ENCODE data around the gene XCR1.

Gene XCR1

DNA sequence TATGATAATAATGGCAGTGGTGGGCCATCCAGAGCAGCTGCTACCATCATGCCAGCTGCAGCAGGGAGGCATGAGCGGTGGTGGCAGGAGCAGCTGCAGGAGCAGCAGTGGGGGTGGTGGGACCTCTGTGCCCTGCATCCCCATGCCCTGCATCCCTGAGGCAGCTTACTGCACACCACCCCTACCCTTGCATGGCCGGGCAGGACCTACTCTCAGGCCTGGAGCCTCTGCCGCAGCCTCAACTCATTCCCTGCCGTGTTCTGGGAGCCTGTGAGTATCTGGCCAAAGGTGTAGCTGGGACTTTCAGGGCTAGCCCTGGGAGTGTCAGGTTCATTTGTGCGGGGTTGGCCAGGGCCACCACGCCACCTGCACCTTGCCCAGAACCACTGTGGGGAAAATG, 3.3 kb upstream of the XCR1 start:
- in situ Hi-C loops (cut with HindIII; ENCODE audit: low sequenced_read_pairs): no loop called here
- no peak for DNase-seq (ENCODE audit: low read depth, low spot score)
- no peak overlapping the region for H3K4me3 ChIP-seq (ENCODE audit: low read depth, low read length)
- TF ChIP-seq, protein P1, sequence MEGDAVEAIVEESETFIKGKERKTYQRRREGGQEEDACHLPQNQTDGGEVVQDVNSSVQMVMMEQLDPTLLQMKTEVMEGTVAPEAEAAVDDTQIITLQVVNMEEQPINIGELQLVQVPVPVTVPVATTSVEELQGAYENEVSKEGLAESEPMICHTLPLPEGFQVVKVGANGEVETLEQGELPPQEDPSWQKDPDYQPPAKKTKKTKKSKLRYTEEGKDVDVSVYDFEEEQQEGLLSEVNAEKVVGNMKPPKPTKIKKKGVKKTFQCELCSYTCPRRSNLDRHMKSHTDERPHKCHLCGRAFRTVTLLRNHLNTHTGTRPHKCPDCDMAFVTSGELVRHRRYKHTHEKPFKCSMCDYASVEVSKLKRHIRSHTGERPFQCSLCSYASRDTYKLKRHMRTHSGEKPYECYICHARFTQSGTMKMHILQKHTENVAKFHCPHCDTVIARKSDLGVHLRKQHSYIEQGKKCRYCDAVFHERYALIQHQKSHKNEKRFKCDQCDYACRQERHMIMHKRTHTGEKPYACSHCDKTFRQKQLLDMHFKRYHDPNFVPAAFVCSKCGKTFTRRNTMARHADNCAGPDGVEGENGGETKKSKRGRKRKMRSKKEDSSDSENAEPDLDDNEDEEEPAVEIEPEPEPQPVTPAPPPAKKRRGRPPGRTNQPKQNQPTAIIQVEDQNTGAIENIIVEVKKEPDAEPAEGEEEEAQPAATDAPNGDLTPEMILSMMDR (IDR thresholded peaks at IDR 0.05; ENCODE audit: low read depth, low read length): no peak

DNA sequence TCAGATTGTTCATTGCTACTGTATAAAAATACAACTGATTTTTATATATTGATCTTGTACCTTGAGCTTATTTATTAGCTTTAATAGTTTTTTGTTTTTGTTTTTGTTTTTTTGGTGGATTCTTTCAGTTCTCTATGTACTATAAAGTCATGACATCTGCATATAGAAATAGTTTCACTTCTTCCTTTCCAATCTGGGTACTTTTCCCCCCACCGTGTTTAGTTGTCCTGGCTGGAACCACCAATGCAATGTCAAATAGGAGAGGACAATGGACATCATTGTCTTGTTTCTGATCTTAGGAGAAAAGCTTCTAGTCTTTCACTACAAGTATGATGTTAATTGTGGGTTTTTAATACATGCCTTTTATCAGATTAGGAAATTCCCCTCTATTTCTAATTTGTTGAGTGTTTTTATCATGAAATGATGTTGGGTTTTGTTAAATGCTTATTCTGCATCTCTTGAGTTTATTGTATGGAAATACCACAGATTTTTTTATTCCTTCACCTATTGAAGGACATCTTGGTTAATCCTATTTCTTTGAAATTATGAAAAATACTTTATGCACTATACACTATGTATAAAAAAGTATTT, 2.8 kb upstream of the XCR1 start:
- H3K4me3 ChIP-seq (ENCODE audit: low read depth, low read length): no peak overlapping the region
- in situ Hi-C loops (cut with HindIII; ENCODE audit: low sequenced_read_pairs): no loop called here
- TF ChIP-seq, protein P1 (IDR thresholded peaks at IDR 0.05; ENCODE audit: low read depth, low read length): no peak
- DNase-seq (ENCODE audit: low read depth, low spot score): no peak

DNA sequence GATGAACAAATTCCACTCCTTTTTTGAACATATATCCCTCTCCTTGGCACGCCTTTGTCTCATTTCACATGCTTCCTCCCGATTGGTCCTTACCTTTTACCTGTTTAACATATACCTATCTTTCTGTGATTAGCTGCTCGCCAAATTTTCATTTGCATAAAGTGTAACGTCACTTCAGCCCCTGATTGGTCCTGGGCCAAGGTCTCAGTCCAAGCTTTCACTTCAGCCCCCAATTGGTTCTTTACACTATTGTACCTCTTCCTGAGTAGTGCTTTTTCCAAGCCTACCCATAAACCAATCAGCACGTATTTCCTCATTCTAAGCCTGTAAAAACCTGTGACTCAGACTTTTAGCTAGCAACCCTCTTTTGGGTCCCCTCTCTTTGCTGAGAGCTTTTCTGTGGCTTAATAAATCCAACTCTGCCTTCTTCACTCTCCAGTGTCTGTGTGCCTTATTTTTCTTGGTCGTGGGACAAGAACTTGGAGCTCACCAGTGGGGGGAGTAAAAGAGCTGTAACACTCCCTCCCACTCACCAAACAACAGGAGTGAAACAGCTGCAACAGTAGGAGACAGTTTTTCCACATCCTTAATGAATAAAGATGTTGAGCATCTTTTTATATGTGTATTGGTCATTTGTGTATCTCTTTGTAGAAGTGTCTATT, 584 bp upstream of the XCR1 start:
- H3K4me3 ChIP-seq (ENCODE audit: low read depth, low read length): no peak overlapping the region
- no peak for DNase-seq (ENCODE audit: low read depth, low spot score)

DNA sequence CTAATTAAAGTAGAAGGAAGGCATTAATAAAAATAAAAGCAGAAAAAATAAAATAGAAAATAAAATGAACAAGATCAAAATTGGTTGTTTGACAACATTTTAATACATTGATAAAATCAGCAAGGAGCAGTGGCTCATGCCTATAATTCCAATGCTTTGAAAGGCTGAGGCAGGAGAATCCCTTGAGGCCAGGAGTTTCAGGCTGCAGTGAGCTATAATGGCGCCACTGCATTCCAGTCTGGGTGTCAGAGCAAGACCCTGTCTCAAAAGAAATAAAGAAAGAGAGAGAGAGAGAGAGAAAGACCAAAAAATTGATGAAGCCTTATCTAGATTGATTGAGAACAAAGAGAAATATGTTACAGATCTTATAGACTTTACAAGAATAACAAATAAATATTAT, 2.1 kb downstream of the XCR1 start:
- no peak overlapping the region for H3K4me3 ChIP-seq (ENCODE audit: low read depth, low read length)
- TF ChIP-seq, protein P1 (IDR thresholded peaks at IDR 0.05; ENCODE audit: low read depth, low read length): no peak
- in situ Hi-C loops (cut with HindIII; ENCODE audit: low sequenced_read_pairs): no loop called here
- no peak for DNase-seq (ENCODE audit: low read depth, low spot score)

More for the DNA sequence above, 584 bp upstream of the XCR1 start:
- in situ Hi-C loops (cut with HindIII; ENCODE audit: low sequenced_read_pairs): no loop called here
- TF ChIP-seq, protein P1 (IDR thresholded peaks at IDR 0.05; ENCODE audit: low read depth, low read length): no peak

DNA sequence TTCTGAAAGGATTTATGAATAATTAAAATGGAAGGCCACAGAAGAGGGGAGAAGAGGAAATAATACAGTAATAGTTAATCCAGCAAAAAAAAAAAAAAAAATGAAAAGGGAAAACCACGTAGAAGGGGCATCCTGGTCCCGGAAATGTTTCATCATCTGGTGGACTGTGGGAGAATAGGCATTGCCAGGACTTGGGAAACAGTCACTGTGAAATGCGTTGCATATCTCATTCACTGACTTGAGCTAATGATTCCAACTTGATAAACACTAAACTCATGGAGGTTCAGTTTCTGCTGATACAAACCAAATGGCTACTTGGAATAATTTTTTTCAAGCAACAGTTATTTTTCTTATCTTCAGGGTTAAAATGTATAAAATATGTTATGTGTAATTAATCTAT, 3.2 kb downstream of the XCR1 start:
- no peak for DNase-seq (ENCODE audit: low read depth, low spot score)
- TF ChIP-seq, protein P1 (IDR thresholded peaks at IDR 0.05; ENCODE audit: low read depth, low read length): no peak
- in situ Hi-C loops (cut with HindIII; ENCODE audit: low sequenced_read_pairs): no loop called here
- H3K4me3 ChIP-seq (ENCODE audit: low read depth, low read length): no peak overlapping the region

DNA sequence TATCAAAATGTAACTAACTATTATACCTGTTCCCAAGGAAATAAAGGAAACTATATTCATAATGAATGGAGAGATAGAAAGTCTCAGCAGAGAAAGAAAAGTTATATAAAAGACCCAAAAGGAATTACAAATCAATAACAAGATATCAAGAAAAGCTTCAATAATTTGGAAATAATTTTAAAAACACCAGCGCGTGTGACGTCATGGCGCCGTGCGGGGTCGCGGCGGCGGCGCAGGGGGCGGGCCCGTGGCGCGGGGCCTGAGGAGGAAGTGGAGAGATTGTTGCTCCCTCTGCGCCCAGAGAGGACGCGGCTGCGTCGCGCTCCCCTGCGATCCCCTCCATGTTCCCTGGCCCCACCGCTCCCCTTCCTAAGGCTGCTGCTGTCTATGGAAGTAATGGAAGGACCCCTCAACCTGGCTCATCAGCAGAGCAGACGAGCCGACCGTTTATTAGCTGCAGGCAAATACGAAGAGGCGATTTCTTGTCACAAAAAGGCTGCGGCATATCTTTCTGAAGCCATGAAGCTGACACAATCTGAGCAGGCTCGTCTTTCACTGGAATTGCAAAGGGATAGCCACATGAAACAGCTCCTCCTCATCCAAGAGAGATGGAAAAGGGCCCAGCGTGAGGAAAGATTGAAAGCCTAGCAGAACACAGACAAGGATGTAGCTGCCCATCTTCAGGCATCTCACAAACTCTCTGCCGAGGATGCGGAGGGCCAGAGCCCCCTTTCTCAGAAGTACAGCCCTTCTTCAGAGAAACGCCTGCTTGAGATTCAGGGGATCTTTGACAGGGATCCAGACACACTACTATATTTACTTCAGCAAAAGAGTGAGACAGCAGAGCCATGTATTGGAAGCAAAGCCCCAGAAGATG, 4.1 kb downstream of the XCR1 start:
- in situ Hi-C loops (cut with HindIII; ENCODE audit: low sequenced_read_pairs): no loop called here
- TF ChIP-seq, protein P1 (IDR thresholded peaks at IDR 0.05; ENCODE audit: low read depth, low read length): no peak
- no peak for DNase-seq (ENCODE audit: low read depth, low spot score)
- H3K4me3 ChIP-seq (ENCODE audit: low read depth, low read length): no peak overlapping the region
